K562 (cell line): ENCODE measurements around the gene PEPD. TPM values are rescaled to one million over a fixed set of nuclear protein-coding genes. Genes with fewer than 3 reads are reported as not detected.

Source experiments
- ATAC-seq: fragments of 200-7000 bp; cut with Tn5 transposase; 3 replicates; pipeline ENCODE4 v1.9.1; 2020; ENCODE audit warnings: moderate library complexity
- BruUV-seq: library from RNA; stranded (reverse); fragments of 400-500 nt; replicated peaks from 2 replicates; lab custom pipeline; 2021; lab: Mats Ljungman, UMichigan
- CTCF ChIA-PET: fragments of 300-600 bp; formaldehyde crosslinking; extraction: SDS; loops from one replicate; lab custom pipeline; 2021; ENCODE audit warnings: low intra/inter-chr PET ratio; lab: Yijun Ruan, JAX
- POLR2A ChIA-PET: fragments of 300-600, 350-650 bp; sonication (Branson Sonifier 250); formaldehyde crosslinking; extraction: SDS; loops from one replicate; lab custom pipeline; 2021; ENCODE audit warnings: antibody characterized with exemption, inconsistent platforms; lab: Yijun Ruan, JAX
- DNase-seq, 4 experiments: peaks; one replicate each; pipeline versions ENCODE4 v3.0.0 to v3.0.0-alpha.2; 2011 to 2018; ENCODE audit warnings: low spot score in 3 of 4, mixed read lengths in 3 of 4; ENCODE audit errors: extremely low read depth in 1 of 4
- FAIRE-seq: peaks from 2 replicates; lab custom pipeline; 2011; peaks lifted over from hg19 to GRCh38; lab: Jason Lieb, UNC
- H2AFZ ChIP-seq: 2 replicates; pipeline ENCODE4 v1.6.0; 2011; ENCODE audit warnings: low read depth, low read length, control low read depth, inconsistent platforms
- H3K27ac ChIP-seq: fragments of 200-600 bp; 3 replicates; pipeline ENCODE4 v1.8.0; 2011; ENCODE audit warnings: low read depth, mild to moderate bottlenecking, control low read depth, inconsistent platforms, low read length, moderate library complexity, mixed read lengths; ENCODE audit errors: extremely low read depth
- H3K27me3 ChIP-seq, 2 experiments: fragments of 300-600 bp in 1 of 2; 2 replicates in 1 of 2; 3 replicates in 1 of 2; pipeline versions ENCODE4 v1.6.0 to v1.8.0; 2011; ENCODE audit warnings: inconsistent platforms in 2 of 2, low read length in 2 of 2, mild to moderate bottlenecking in 1 of 2, mixed read lengths in 1 of 2, moderate library complexity in 1 of 2; ENCODE audit not compliant: control insufficient read depth in 2 of 2, insufficient read depth in 2 of 2
- H3K36me3 ChIP-seq: fragments of 300-600 bp; 3 replicates; pipeline ENCODE4 v1.8.0; 2011; ENCODE audit warnings: mild to moderate bottlenecking, low read length, inconsistent platforms; ENCODE audit not compliant: control insufficient read depth, insufficient read depth
- H3K4me1 ChIP-seq, 2 experiments: fragments of 200-600 bp in 1 of 2; replicated peaks in 1 of 2; 2 replicates in 1 of 2; 3 replicates in 1 of 2; pipeline versions ENCODE4 v1.5.1 to v1.8.0; 2011; ENCODE audit warnings: inconsistent platforms in 2 of 2, low read length in 2 of 2, mild to moderate bottlenecking in 1 of 2, mixed read lengths in 1 of 2, moderate library complexity in 1 of 2; ENCODE audit not compliant: control insufficient read depth in 2 of 2, insufficient read depth in 2 of 2
- H3K4me2 ChIP-seq: 2 replicates; pipeline ENCODE4 v1.6.1; 2011; ENCODE audit warnings: low read length, control low read depth, inconsistent platforms, mixed read lengths; ENCODE audit not compliant: insufficient read depth
- H3K4me3 ChIP-seq: fragments of 200-600 bp; sonication (generic), shearing (Covaris generic); 2 replicates; pipeline ENCODE4 v1.5.1; 2016; ENCODE audit warnings: control low read depth, inconsistent platforms
- H3K79me2 ChIP-seq: fragments of 200-600 bp; 3 replicates; pipeline ENCODE4 v1.8.0; 2011; ENCODE audit warnings: low read length, inconsistent platforms; ENCODE audit not compliant: control insufficient read depth, insufficient read depth
- H3K9ac ChIP-seq, 2 experiments: 2 replicates each; pipeline versions ENCODE4 v1.6.0 to v1.6.1; 2011; ENCODE audit warnings: low read depth in 2 of 2, low read length in 2 of 2, control low read depth in 1 of 2, inconsistent platforms in 1 of 2, mild to moderate bottlenecking in 1 of 2, mixed read lengths in 1 of 2; ENCODE audit not compliant: insufficient read depth in 1 of 2
- H3K9me1 ChIP-seq: one replicate; pipeline ENCODE4 v1.6.0; 2011; ENCODE audit warnings: inconsistent platforms, mild to moderate bottlenecking, low read length, moderate library complexity; ENCODE audit not compliant: control insufficient read depth, insufficient read depth
- H3K9me3 ChIP-seq: replicated peaks from 2 replicates; pipeline ENCODE4 v1.5.1; 2011; ENCODE audit warnings: low read depth, low read length, inconsistent platforms; ENCODE audit not compliant: control insufficient read depth, insufficient read depth
- H4K20me1 ChIP-seq: replicated peaks from 2 replicates; pipeline ENCODE4 v1.6.1; 2011; ENCODE audit warnings: low read length, inconsistent platforms, mixed read lengths; ENCODE audit not compliant: control insufficient read depth, insufficient read depth
- CBX1 ChIP-seq: sonication (generic); IDR thresholded peaks from 2 replicates; pipeline ENCODE4 v1.6.1; 2016; ENCODE audit warnings: antibody characterized with exemption, low read depth, mild to moderate bottlenecking
- ELF2 ChIP-seq: fragments of 250-450 bp; sonication (Bioruptor Pico); IDR thresholded peaks from 2 replicates; pipeline ENCODE4 v1.5.0; 2021; ENCODE audit warnings: mild to moderate bottlenecking
- HDGF ChIP-seq: fragments of 450-650 bp; IDR thresholded peaks from 2 replicates; pipeline ENCODE4 v1.6.1; 2016
- RFX7 ChIP-seq: fragments of 250-450 bp; sonication (Bioruptor Pico); IDR thresholded peaks from 2 replicates; pipeline ENCODE4 v1.5.1; 2021; ENCODE audit warnings: mild to moderate bottlenecking
- SRSF3 ChIP-seq: fragments of 200-400 bp; formaldehyde crosslinking; IDR thresholded peaks from 2 replicates; pipeline ENCODE4 v1.6.1; 2016; ENCODE audit warnings: mild to moderate bottlenecking, low read length, moderate library complexity; ENCODE audit not compliant: insufficient read depth
- TCF7 ChIP-seq: sonication (generic); IDR thresholded peaks from 2 replicates; pipeline ENCODE4 v1.6.1; 2016; ENCODE audit warnings: antibody characterized with exemption, borderline replicate concordance
- TCFL5 ChIP-seq: fragments of 250-450 bp; sonication (Bioruptor Pico); conservative IDR thresholded peaks from 2 replicates; pipeline ENCODE4 v1.6.1; 2021; ENCODE audit warnings: mild to moderate bottlenecking, moderate library complexity, matching md5 sums
- TEAD2 ChIP-seq: fragments of 450-650 bp; IDR thresholded peaks from 2 replicates; pipeline ENCODE4 v1.6.1; 2016; ENCODE audit warnings: missing genetic modification characterization, control low read depth, missing compliant biosample characterization
- TRIM24 ChIP-seq, 2 experiments: fragments of 450-650 bp; IDR thresholded peaks; 2 replicates each; pipeline ENCODE4 v1.6.1; 2016
- ZFPM2 ChIP-seq: fragments of 250-450 bp; sonication (Bioruptor Pico); IDR thresholded peaks from 2 replicates; pipeline ENCODE4 v1.5.1; 2022; ENCODE audit warnings: mild to moderate bottlenecking
- ZNF518B ChIP-seq: fragments of 250-450 bp; sonication (Bioruptor Pico); IDR thresholded peaks from 2 replicates; pipeline ENCODE4 v1.5.0; 2021; ENCODE audit warnings: mild to moderate bottlenecking, moderate library complexity
- ZNF699 ChIP-seq: fragments of 250-450 bp; sonication (Bioruptor Pico); IDR thresholded peaks from 2 replicates; pipeline ENCODE4 v1.8.0; 2021; ENCODE audit warnings: mild to moderate bottlenecking, moderate library complexity; ENCODE audit not compliant: insufficient replicate concordance
- WGBS: fragments of 100-300 bp; shearing (Covaris generic); methylation state at CpG from one replicate; pipeline ENCODE4 v1.1.6; 2016; ENCODE audit warnings: low coverage, mixed read lengths; ENCODE audit not compliant: insufficient coverage; ENCODE audit errors: missing lambda C conversion rate; 5-methylcytosine and 5-hydroxymethylcytosine counted together
- in situ Hi-C: fragments of 300-500 bp; cut with MboI; formaldehyde crosslinking; loops from 4 replicates; pipeline ENCODE4 v1.15.0; 2018; ENCODE audit warnings: inconsistent platforms, mixed read lengths
- intact Hi-C: fragments of 100-400 bp; cut with micrococcal nuclease; formaldehyde crosslinking; loops from 2 replicates; pipeline ENCODE4 v1.14.2; 2022
- polyA plus RNA-seq, 8 experiments: library from polyadenylated mRNA; depleted of rRNA in 4 of 8; stranded (reverse) in 5 of 8; unstranded in 3 of 8; fragments of >200 nt; fragmentation: Nextera tagmentation in 2 of 8; fragmentation: Illumina TruSeq in 1 of 8; extraction: Ambion mirVana in 2 of 8; extraction: Trizol in 1 of 8; gene quantifications; 2 replicates each; pipeline versions ENCODE4 v1.2.1 to v1.2.3, GENCODE V29; 2011 to 2014; ENCODE audit warnings: inconsistent platforms in 1 of 8, missing spikeins in 1 of 8
- total RNA-seq, 7 experiments: library from RNA; depleted of rRNA in 6 of 7; stranded (reverse); fragments of >200 nt in 6 of 7; fragmentation: Illumina TruSeq in 2 of 7; extraction: Trizol in 2 of 7; gene quantifications; 2 replicates each; pipeline versions ENCODE4 v1.2.1 to v1.2.3, GENCODE V29; 2011 to 2021; ENCODE audit warnings: low replicate concordance in 1 of 7
- TF ChIP-seq, protein P1 (sequence below): sonication (generic); formaldehyde crosslinking; IDR thresholded peaks from 2 replicates; pipeline ENCODE4 v1.8.1; 2022; ENCODE audit warnings: missing genetic modification reagents
- TF ChIP-seq, protein P2 (sequence below): IDR thresholded peaks from 2 replicates; pipeline ENCODE4 v1.6.1; 2011; ENCODE audit not compliant: insufficient read length; ENCODE audit errors: extremely low read depth
- TF ChIP-seq, protein P3 (sequence below): sonication (generic); formaldehyde crosslinking; IDR thresholded peaks from 2 replicates; pipeline ENCODE4 v1.9.0; 2022; ENCODE audit warnings: mild to moderate bottlenecking, missing genetic modification reagents

Gene PEPD
- total and polyA plus RNA-seq, 9 of the 15 experiments (the other 6 are each of a cell fraction or from before 2014, with no cell fraction given), result 1.3 to 19.2 (median 16.0) TPM

GRCh38 chr19:33443638-33444561 lies 77.7 kb downstream of the PEPD start:
- ChIA-PET CTCF (interaction anchor here (0.7 kb wide), 1 partner anchor 28 kb away, joined by 6 read pairs; no protein-coding TSS in a partner anchor), POLR2A (no interaction called here)
- no peaks in the 10 kb centered on the region for H3K9me3 ChIP-seq
- no peaks in the 10 kb centered on the region; a peak in 2 of 5 replicates for H3K4me1 ChIP-seq
- no peaks in the 10 kb centered on the region for H3K36me3 ChIP-seq
- H3K4me3 ChIP-seq, result no peak overlapping the region
- no peak overlapping the region for H2AFZ ChIP-seq
- H3K9ac ChIP-seq, result no peak overlapping the region; a peak in 1 of 4 replicates
- no peaks in the 10 kb centered on the region for H3K79me2 ChIP-seq
- no peak overlapping the region for H3K27ac ChIP-seq
- intact Hi-C loops (no loop called here), in situ Hi-C loops (loop anchor here (25.0 kb wide), 1 partner anchor 1268 kb away; no protein-coding TSS in a partner anchor)
- 77% methylated on average over 25 of the region's 32 CpGs for WGBS
- BruUV-seq, result no TSS peak
- H3K4me2 ChIP-seq, result no peak overlapping the region
- peaks cover 8% of the 10 kb centered on the region; the same call in 1 of the 2 replicates for H4K20me1 ChIP-seq
- H3K9me1 ChIP-seq, result no peaks in the 10 kb centered on the region
- DNase-seq, result no peak
- no peak for ATAC-seq
- peaks cover 0 to 28% of the 10 kb centered on the region in 2 experiments; a peak in 2 of 5 replicates for H3K27me3 ChIP-seq
- no peak for FAIRE-seq
- no peak for TF ChIP-seq ELF2 (CRISPR knock-in tag)
- no peak for TF ChIP-seq TEAD2 (tag)
- TF ChIP-seq ZFPM2 (CRISPR knock-in tag), result no peak
- TF ChIP-seq RFX7 (CRISPR knock-in tag), result no peak
- no peak for TF ChIP-seq HDGF
- no peak for TF ChIP-seq SRSF3
- TF ChIP-seq, protein P1, sequence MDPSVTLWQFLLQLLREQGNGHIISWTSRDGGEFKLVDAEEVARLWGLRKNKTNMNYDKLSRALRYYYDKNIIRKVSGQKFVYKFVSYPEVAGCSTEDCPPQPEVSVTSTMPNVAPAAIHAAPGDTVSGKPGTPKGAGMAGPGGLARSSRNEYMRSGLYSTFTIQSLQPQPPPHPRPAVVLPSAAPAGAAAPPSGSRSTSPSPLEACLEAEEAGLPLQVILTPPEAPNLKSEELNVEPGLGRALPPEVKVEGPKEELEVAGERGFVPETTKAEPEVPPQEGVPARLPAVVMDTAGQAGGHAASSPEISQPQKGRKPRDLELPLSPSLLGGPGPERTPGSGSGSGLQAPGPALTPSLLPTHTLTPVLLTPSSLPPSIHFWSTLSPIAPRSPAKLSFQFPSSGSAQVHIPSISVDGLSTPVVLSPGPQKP (CRISPR knock-in tag), result no peak
- TF ChIP-seq, protein P2, sequence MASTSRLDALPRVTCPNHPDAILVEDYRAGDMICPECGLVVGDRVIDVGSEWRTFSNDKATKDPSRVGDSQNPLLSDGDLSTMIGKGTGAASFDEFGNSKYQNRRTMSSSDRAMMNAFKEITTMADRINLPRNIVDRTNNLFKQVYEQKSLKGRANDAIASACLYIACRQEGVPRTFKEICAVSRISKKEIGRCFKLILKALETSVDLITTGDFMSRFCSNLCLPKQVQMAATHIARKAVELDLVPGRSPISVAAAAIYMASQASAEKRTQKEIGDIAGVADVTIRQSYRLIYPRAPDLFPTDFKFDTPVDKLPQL, result no peak
- TF ChIP-seq TCF7, result no peak
- TF ChIP-seq, protein P3, sequence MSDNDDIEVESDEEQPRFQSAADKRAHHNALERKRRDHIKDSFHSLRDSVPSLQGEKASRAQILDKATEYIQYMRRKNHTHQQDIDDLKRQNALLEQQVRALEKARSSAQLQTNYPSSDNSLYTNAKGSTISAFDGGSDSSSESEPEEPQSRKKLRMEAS (CRISPR knock-in tag), result no peak
- TF ChIP-seq ZNF518B (CRISPR knock-in tag), result no peak
- TF ChIP-seq ZNF699, result no peak
- no peak for TF ChIP-seq CBX1
- no peak for TF ChIP-seq TCFL5 (CRISPR knock-in tag)
- no peak for TF ChIP-seq TRIM24 (IDR thresholded peaks at IDR 0.05)
